Tibial nerve (tissue), 4 donors: ENCODE measurements around the gene XKRX. TPM values are rescaled to one million over a fixed set of nuclear protein-coding genes. Genes with fewer than 3 reads are reported as not detected.

Experiments used
- DNase-seq, 2 donors: peaks; one replicate each; pipeline ENCODE4 v3.0.0-alpha.2; 2019; ENCODE audit warnings: low spot score in 2 of 2
- H3K27ac ChIP-seq, 4 donors: fragments of 200-600 bp; sonication (generic) in 3 of 4; one replicate each; pipeline ENCODE4 v1.5.1; 2017 to 2019; ENCODE audit warnings: mild to moderate bottlenecking in 1 of 4
- H3K27me3 ChIP-seq, 2 donors: fragments of 200-600 bp; sonication (generic) in 1 of 2; one replicate each; pipeline versions ENCODE4 v1.5.1 to v1.6.0; 2017 to 2019
- H3K36me3 ChIP-seq, 3 donors: fragments of 200-600 bp; sonication (generic); one replicate each; pipeline ENCODE4 v1.5.1; 2018 to 2019
- H3K4me1 ChIP-seq, 4 donors: fragments of 200-600 bp; sonication (generic) in 3 of 4; one replicate each; pipeline ENCODE4 v1.5.1; 2017 to 2019
- H3K4me3 ChIP-seq, 4 donors: fragments of 200-600 bp; sonication (generic) in 3 of 4; one replicate each; pipeline ENCODE4 v1.5.1; 2017 to 2019; ENCODE audit warnings: mild to moderate bottlenecking in 1 of 4, moderate library complexity in 1 of 4
- H3K9me3 ChIP-seq, 4 donors: fragments of 200-600 bp; sonication (generic) in 3 of 4; one replicate each; pipeline ENCODE4 v1.5.1; 2017 to 2019
- EP300 ChIP-seq, 2 donors: sonication (generic); formaldehyde crosslinking; IDR thresholded peaks; one replicate each; pipeline ENCODE4 v1.6.1; 2017; ENCODE audit warnings: antibody characterized with exemption in 2 of 2, mild to moderate bottlenecking in 1 of 2
- POLR2A ChIP-seq, 2 donors: fragments of 450-650 bp; IDR thresholded peaks; one replicate each; pipeline ENCODE4 v1.6.1; 2017; ENCODE audit warnings: antibody characterized with exemption in 2 of 2, mild to moderate bottlenecking in 2 of 2, moderate library complexity in 2 of 2
- WGBS, 2 donors: methylation state at CpG; one replicate each; pipeline ENCODE4 v1.1.5; 2018; 5-methylcytosine and 5-hydroxymethylcytosine counted together
- total RNA-seq, 4 donors: library from RNA; depleted of rRNA; stranded (reverse); fragments of >200 nt; gene quantifications; one replicate each; pipeline ENCODE4 v1.1.0, GENCODE V29; 2016
- TF ChIP-seq, protein P1 (sequence below), 5 experiments: fragments of 200-600 bp in 3 of 5; fragments of 450-650 bp in 2 of 5; sonication (generic) in 3 of 5; IDR thresholded peaks; one replicate each; pipeline ENCODE4 v1.5.1; 2016 to 2019; ENCODE audit warnings: antibody characterized with exemption in 5 of 5, mild to moderate bottlenecking in 3 of 5, moderate library complexity in 2 of 5

The XKRX gene
- total RNA-seq, 4 donors from 2014 or later, result 0.30 to 0.84 (median 0.66) TPM; not detected in 1

DNA sequence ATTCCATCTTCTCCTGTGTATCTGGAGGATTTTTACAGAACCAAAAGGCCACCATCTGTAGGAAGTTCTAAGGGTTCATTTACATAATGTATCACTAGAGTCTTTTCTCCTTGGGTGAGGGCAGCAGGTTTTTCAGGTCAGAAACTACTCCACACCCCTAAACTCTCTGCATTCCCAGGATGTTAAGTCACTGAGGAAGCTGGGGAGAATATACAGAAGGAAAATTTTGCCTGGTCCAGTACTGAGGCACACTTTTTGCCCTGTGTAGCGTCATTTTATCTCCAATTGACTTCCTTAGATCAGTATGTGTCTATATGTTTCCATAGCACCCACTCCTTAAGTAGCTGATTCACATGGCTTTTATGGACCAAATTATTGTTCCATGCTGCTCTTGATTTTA, 17.0 kb downstream of the XKRX start:
- Histone ChIP-seq H3K9me3 (no peaks in the 10 kb centered on the region), H3K27me3 (peaks cover 0 to under 1% of the 10 kb centered on the region in 2 donors), H3K4me3 (no peak overlapping the region), H3K36me3 (no peaks in the 10 kb centered on the region), H3K27ac (no peak overlapping the region), H3K4me1 (no peaks in the 10 kb centered on the region)
- 39 to 75% methylated on average over 1 of the region's 1 CpG for WGBS, 2 donors
- TF ChIP-seq, protein P1, sequence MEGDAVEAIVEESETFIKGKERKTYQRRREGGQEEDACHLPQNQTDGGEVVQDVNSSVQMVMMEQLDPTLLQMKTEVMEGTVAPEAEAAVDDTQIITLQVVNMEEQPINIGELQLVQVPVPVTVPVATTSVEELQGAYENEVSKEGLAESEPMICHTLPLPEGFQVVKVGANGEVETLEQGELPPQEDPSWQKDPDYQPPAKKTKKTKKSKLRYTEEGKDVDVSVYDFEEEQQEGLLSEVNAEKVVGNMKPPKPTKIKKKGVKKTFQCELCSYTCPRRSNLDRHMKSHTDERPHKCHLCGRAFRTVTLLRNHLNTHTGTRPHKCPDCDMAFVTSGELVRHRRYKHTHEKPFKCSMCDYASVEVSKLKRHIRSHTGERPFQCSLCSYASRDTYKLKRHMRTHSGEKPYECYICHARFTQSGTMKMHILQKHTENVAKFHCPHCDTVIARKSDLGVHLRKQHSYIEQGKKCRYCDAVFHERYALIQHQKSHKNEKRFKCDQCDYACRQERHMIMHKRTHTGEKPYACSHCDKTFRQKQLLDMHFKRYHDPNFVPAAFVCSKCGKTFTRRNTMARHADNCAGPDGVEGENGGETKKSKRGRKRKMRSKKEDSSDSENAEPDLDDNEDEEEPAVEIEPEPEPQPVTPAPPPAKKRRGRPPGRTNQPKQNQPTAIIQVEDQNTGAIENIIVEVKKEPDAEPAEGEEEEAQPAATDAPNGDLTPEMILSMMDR (IDR thresholded peaks at IDR 0.05), result no peak
- TF ChIP-seq EP300 (IDR thresholded peaks at IDR 0.05), result no peak
- TF ChIP-seq POLR2A (IDR thresholded peaks at IDR 0.05), result no peak
- no peak for DNase-seq

DNA sequence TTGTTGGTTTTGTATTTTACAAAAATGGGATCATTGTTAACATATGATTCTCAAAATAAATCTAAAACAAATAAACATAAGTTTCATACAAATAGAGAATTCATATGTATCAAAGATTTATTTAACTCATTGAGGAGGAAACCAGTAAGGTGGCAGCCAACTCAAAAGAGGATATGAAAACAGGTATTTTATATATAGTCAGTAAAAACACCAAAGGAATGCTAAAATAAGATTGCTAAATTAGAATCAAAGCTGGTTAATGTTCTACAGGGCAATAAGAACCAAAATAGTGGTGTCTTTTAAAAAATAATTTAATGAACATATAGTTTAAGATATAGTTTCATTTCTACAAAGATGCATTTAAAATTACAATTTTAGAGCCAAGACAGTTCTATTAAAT, 23.1 kb downstream of the XKRX start:
- no peak for TF ChIP-seq POLR2A (IDR thresholded peaks at IDR 0.05)
- Histone ChIP-seq H3K27me3 (no peaks in the 10 kb centered on the region), H3K27ac (no peak overlapping the region)

DNA sequence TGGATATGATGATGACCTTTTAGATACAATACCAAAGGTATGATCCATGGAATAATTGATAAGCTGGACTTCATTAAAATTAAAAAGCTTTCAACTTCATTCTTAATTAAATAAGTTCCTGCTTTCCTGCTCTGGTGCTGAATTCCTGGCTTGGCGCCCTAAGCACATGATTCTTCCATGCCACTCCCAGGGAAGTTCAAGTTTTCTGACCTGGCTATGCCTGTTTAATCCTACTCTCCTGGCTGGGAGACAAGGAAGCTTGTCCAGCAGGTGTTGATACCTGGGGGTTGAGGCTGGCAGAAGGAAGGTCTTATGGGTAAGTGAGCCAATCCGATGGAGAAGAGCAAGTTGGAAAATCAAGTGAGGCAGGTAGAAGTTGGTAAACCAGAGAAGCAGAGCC, 24.3 kb downstream of the XKRX start:
- no peak for DNase-seq
- Histone ChIP-seq H3K9me3 (peaks cover 0 to 6% (median 0%) of the 10 kb centered on the region in 4 donors), H3K4me1 (no peaks in the 10 kb centered on the region), H3K27me3 (no peaks in the 10 kb centered on the region), H3K36me3 (no peaks in the 10 kb centered on the region), H3K4me3 (no peak overlapping the region), H3K27ac (no peak overlapping the region)
- WGBS, 2 donors, result 40 to 100% methylated on average over 1 to 2 of the region's 2 CpGs
- TF ChIP-seq, protein P1 (IDR thresholded peaks at IDR 0.05), result no peak
- TF ChIP-seq POLR2A (IDR thresholded peaks at IDR 0.05), result no peak
- TF ChIP-seq EP300 (IDR thresholded peaks at IDR 0.05), result no peak

More for the DNA sequence above, 23.1 kb downstream of the XKRX start:
- no peak overlapping the region for H3K4me3 ChIP-seq
- no peak for DNase-seq
- no peaks in the 10 kb centered on the region for H3K4me1 ChIP-seq
- H3K9me3 ChIP-seq, result peaks cover 0 to 6% (median 0%) of the 10 kb centered on the region in 4 donors
- no peaks in the 10 kb centered on the region for H3K36me3 ChIP-seq

DNA sequence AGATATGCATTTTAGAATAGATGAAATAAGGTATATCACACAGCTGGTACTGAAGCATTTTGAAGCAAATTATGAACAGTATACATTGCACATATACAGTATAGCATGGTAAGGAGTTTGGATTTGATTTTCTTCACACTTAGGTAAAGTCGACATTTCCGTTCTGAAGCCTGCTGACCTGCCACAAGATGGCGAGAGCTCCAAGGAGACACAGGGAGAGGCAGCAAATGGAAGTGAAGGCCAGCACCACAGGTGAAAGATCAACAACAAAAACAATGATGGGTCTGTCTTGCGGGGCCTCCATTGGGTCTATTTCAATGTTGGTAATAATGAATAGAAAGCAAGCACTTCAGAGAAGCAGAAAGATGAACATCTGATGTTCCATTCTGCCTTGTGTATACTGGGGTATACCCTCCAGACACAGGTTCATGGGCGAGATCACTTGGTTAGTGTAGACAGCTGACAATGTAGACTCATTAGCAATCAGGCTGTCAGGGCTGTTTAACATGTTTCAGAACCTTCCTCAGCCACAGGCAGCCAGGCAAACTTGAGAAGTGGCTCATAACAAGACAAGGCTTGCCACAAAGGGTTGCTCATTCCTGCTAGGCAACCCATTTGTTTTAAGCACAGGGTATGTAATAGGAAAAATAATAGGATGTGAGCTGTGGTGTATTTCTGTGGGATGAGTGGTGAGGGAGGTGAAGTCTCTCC, 33.2 kb downstream of the XKRX start:
- DNase-seq, result peak in 1 of 2 donors; percentile 4
- Histone ChIP-seq H3K9me3 (peaks cover 0 to 3% (median 0%) of the 10 kb centered on the region in 4 donors), H3K27ac (no peak overlapping the region), H3K4me3 (no peak overlapping the region), H3K4me1 (no peaks in the 10 kb centered on the region), H3K36me3 (no peaks in the 10 kb centered on the region), H3K27me3 (no peaks in the 10 kb centered on the region)
- 29% methylated on average over 5 of the region's 5 CpGs for WGBS, 2 donors
- TF ChIP-seq, protein P1 (IDR thresholded peaks at IDR 0.05), result peak in 2 of 5 experiments; percentile 12 to 14
- no peak for TF ChIP-seq EP300 (IDR thresholded peaks at IDR 0.05)

DNA sequence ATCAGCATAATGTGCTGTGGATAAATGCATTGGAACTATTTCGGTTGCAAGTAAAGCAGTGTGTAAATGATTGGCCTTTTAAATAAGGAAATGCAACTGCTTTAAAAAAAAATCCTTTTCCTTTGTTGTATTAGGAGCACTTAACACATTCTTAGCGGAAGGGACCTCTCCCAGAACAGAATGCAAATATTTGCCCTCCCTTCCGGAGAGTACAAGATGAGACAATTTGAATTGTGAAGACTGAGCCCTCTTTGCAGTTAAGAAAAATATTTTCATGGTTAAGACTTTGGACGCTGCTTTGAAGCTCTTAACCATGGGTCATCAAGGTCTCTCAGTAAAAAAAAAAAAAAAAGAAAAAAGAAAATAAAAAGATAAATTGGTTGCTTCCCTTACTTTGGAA, 45.1 kb downstream of the XKRX start:
- WGBS, 2 donors, result 48 to 51% methylated on average over 4 of the region's 4 CpGs
- Histone ChIP-seq H3K4me1 (no peaks in the 10 kb centered on the region), H3K4me3 (no peak overlapping the region), H3K27me3 (peaks cover 0 to 3% of the 10 kb centered on the region in 2 donors), H3K36me3 (no peaks in the 10 kb centered on the region), H3K9me3 (no peaks in the 10 kb centered on the region), H3K27ac (no peak overlapping the region)
- no peak for DNase-seq
- TF ChIP-seq POLR2A (IDR thresholded peaks at IDR 0.05) (no peak), EP300 (IDR thresholded peaks at IDR 0.05) (no peak)
- TF ChIP-seq, protein P1 (IDR thresholded peaks at IDR 0.05), result no peak
